MCF 10A (cell line): ENCODE data around the gene CYGB. TPM values are rescaled to one million over a fixed set of nuclear protein-coding genes. Genes with fewer than 3 reads are reported as not detected.

Experiments used
- BruUV-seq: library from RNA; stranded (reverse); fragments of 400-500 nt; replicated peaks from 2 replicates; lab custom pipeline; 2021; lab: Mats Ljungman, UMichigan
- CTCF ChIA-PET: fragments of 300-600 bp; sonication (Branson Sonifier 250); formaldehyde crosslinking; extraction: SDS; loops from one replicate; lab custom pipeline; 2021; ENCODE audit warnings: antibody characterized with exemption, inconsistent platforms; lab: Yijun Ruan, JAX
- POLR2A ChIA-PET: fragments of 300-600, 350-650 bp; sonication (Branson Sonifier 250); formaldehyde crosslinking; extraction: SDS; loops from one replicate; lab custom pipeline; 2020; ENCODE audit warnings: antibody characterized with exemption, inconsistent platforms; lab: Yijun Ruan, JAX
- DNase-seq: peaks from one replicate; pipeline ENCODE4 v3.0.0-alpha.2; 2018; ENCODE audit not compliant: unreplicated experiment
- H3K27ac Mint-ChIP-seq: one replicate; pipeline ENCODE4 v1.8.0; 2022; ENCODE audit warnings: mild to moderate bottlenecking, low read depth, mixed read lengths; ENCODE audit not compliant: unreplicated experiment
- H3K27me3 Mint-ChIP-seq: one replicate; pipeline ENCODE4 v1.8.0; 2022; ENCODE audit warnings: mixed read lengths; ENCODE audit not compliant: insufficient read depth, unreplicated experiment
- H3K36me3 Mint-ChIP-seq: one replicate; pipeline ENCODE4 v1.8.0; 2022; ENCODE audit warnings: mild to moderate bottlenecking, moderate library complexity, mixed read lengths; ENCODE audit not compliant: insufficient read depth, unreplicated experiment
- H3K4me1 Mint-ChIP-seq: one replicate; pipeline ENCODE4 v1.8.0; 2022; ENCODE audit warnings: mixed read lengths; ENCODE audit not compliant: insufficient read depth, unreplicated experiment
- H3K4me3 Mint-ChIP-seq: one replicate; pipeline ENCODE4 v1.8.0; 2022; ENCODE audit warnings: mild to moderate bottlenecking, moderate library complexity, mixed read lengths; ENCODE audit not compliant: unreplicated experiment
- H3K9me3 Mint-ChIP-seq: one replicate; pipeline ENCODE4 v1.8.0; 2022; ENCODE audit warnings: mixed read lengths; ENCODE audit not compliant: unreplicated experiment
- CTCF ChIP-seq: fragments of 200-600 bp; IDR thresholded peaks from one replicate; pipeline ENCODE4 v1.8.0; 2022; ENCODE audit warnings: antibody characterized with exemption, mild to moderate bottlenecking; ENCODE audit not compliant: unreplicated experiment
- intact Hi-C: fragments of 100-400 bp; cut with micrococcal nuclease; formaldehyde crosslinking; loops from 2 replicates; pipeline ENCODE4 v1.14.1; 2022
- total RNA-seq: library from RNA; stranded (reverse); gene quantifications from 2 replicates; pipeline ENCODE4 v1.2.3, GENCODE V29; 2022

The CYGB gene
- total RNA-seq, 1 experiment from 2014 or later = not detected

- POLR2A ChIA-PET = interaction anchor here (0.6 to 4.5 kb wide), 31 partner anchors 7 to 197 kb away, joined by 3 to 47 read pairs (median 5); partner anchors contain the start of genes METTL23, MFSD11, PRPSAP1 and RHBDF2
- Mint-ChIP-seq H3K4me3 (peak overlapping the region; percentile 56), H3K4me1 (peaks cover 14% of the 10 kb centered on the region), H3K9me3 (no peaks in the 10 kb centered on the region), H3K36me3 (no peaks in the 10 kb centered on the region), H3K27ac (peak overlapping the region; percentile 68), H3K27me3 (no peaks in the 10 kb centered on the region)
- intact Hi-C loops = loop anchor here (5.0 to 10.0 kb wide), 2 partner anchors 164 to 574 kb away; partner anchors contain the start of genes ACOX1, MXRA7 and TEN1
- BruUV-seq = TSS peak; percentile 94
- peak; percentile 84 for DNase-seq
- CTCF ChIA-PET = interaction anchor here (0.6 to 2.9 kb wide), 5 partner anchors 22 to 91 kb away, joined by 3 to 11 read pairs (median 3); no protein-coding TSS in a partner anchor
- TF ChIP-seq CTCF = no peak
Measured at GRCh38 chr17:76550712-76551615, 13.5 kb upstream of the CYGB start.

GRCh38 chr17:76549539-76549938 is 12.0 kb upstream of the CYGB start:
- no TSS peak for BruUV-seq

GRCh38 chr17:76549215-76549518 is 11.7 kb upstream of the CYGB start:
- no peak overlapping the region for H3K4me3 Mint-ChIP-seq

More at GRCh38 chr17:76549539-76549938, 12.0 kb upstream of the CYGB start:
- POLR2A ChIA-PET = interaction anchor here (0.8 to 4.5 kb wide), 11 partner anchors 8 to 176 kb away, joined by 3 to 30 read pairs (median 4); partner anchors contain the start of gene ST6GALNAC2
- Mint-ChIP-seq H3K27me3 (peaks cover 3% of the 10 kb centered on the region), H3K9me3 (no peaks in the 10 kb centered on the region), H3K4me3 (peak overlapping the region; percentile 30), H3K4me1 (peaks cover 11% of the 10 kb centered on the region), H3K27ac (peak overlapping the region; percentile 68), H3K36me3 (no peaks in the 10 kb centered on the region)
- intact Hi-C loops = no loop called here
- no peak for DNase-seq
- CTCF ChIA-PET = interaction anchor here (0.7 to 2.9 kb wide), 6 partner anchors 10 to 75 kb away, joined by 3 to 14 read pairs (median 5); no protein-coding TSS in a partner anchor
- no peak for TF ChIP-seq CTCF

More at GRCh38 chr17:76549215-76549518, 11.7 kb upstream of the CYGB start:
- no peak for DNase-seq
- H3K27ac Mint-ChIP-seq = no peak overlapping the region
- peaks cover 7% of the 10 kb centered on the region for H3K27me3 Mint-ChIP-seq
- H3K36me3 Mint-ChIP-seq = no peaks in the 10 kb centered on the region
- intact Hi-C loops = no loop called here
- ChIA-PET POLR2A (interaction anchor here (0.8 to 4.5 kb wide), 11 partner anchors 9 to 177 kb away, joined by 3 to 30 read pairs (median 4); partner anchors contain the start of gene ST6GALNAC2), CTCF (interaction anchor here (0.6 to 2.1 kb wide), 5 partner anchors 11 to 75 kb away, joined by 3 to 14 read pairs (median 4); no protein-coding TSS in a partner anchor)
- BruUV-seq = no TSS peak
- peaks cover 10% of the 10 kb centered on the region for H3K4me1 Mint-ChIP-seq
- H3K9me3 Mint-ChIP-seq = no peaks in the 10 kb centered on the region
- no peak for TF ChIP-seq CTCF
